Gastroesophageal sphincter (tissue), 4 donors: ENCODE measurements around the gene HNF1B. TPM values are rescaled to one million over a fixed set of nuclear protein-coding genes. Genes with fewer than 3 reads are reported as not detected.

Experiments
- ATAC-seq: fragments of 150-250 bp; one replicate; pipeline ENCODE4 v1.9.1; 2016; ENCODE audit warnings: mild to moderate bottlenecking, moderate library complexity
- H3K27ac ChIP-seq, 4 donors: fragments of 200-600 bp; sonication (generic) in 3 of 4; 1 replicate in 3 of 4; 2 replicates in 1 of 4; pipeline ENCODE4 v1.5.1; 2016 to 2019
- H3K27me3 ChIP-seq: fragments of 200-600 bp; sonication (generic); one replicate; pipeline ENCODE4 v1.5.1; 2019
- H3K36me3 ChIP-seq, 2 donors: fragments of 200-600 bp; sonication (generic); one replicate each; pipeline ENCODE4 v1.5.1; 2019; ENCODE audit warnings: control low read depth in 1 of 2
- H3K4me1 ChIP-seq, 3 donors: fragments of 200-600 bp; sonication (generic); 1 replicate in 2 of 3; 2 replicates in 1 of 3; pipeline ENCODE4 v1.5.1; 2016 to 2019; ENCODE audit warnings: control low read depth in 2 of 3
- H3K4me3 ChIP-seq, 2 donors: fragments of 200-600 bp; sonication (generic); one replicate each; pipeline ENCODE4 v1.5.1; 2019; ENCODE audit warnings: mild to moderate bottlenecking in 1 of 2, moderate library complexity in 1 of 2
- H3K9me3 ChIP-seq, 3 donors: fragments of 200-600 bp; sonication (generic); one replicate each; pipeline ENCODE4 v1.5.1; 2017 to 2019; ENCODE audit warnings: control low read depth in 2 of 3
- CTCF ChIP-seq, 4 experiments: fragments of 200-600 bp in 2 of 4; fragments of 450-650 bp in 2 of 4; sonication (generic) in 1 of 4; IDR thresholded peaks; one replicate each; pipeline ENCODE4 v1.5.1; 2017 to 2019; ENCODE audit warnings: antibody characterized with exemption in 4 of 4, mild to moderate bottlenecking in 2 of 4, moderate library complexity in 2 of 4
- EP300 ChIP-seq: sonication (generic); formaldehyde crosslinking; IDR thresholded peaks from one replicate; pipeline ENCODE4 v1.6.1; 2017; ENCODE audit warnings: antibody characterized with exemption, mild to moderate bottlenecking
- POLR2A ChIP-seq, 2 donors: fragments of 450-650 bp; IDR thresholded peaks; one replicate each; pipeline ENCODE4 v1.6.1; 2017; ENCODE audit warnings: antibody characterized with exemption in 2 of 2, mild to moderate bottlenecking in 2 of 2, moderate library complexity in 1 of 2
- POLR2AphosphoS5 ChIP-seq: sonication (generic); formaldehyde crosslinking; IDR thresholded peaks from one replicate; pipeline ENCODE4 v1.6.1; 2017; ENCODE audit warnings: antibody characterized with exemption
- WGBS, 2 donors: methylation state at CpG; one replicate each; pipeline ENCODE4 v1.1.5; 2018; ENCODE audit warnings: low coverage in 1 of 2; 5-methylcytosine and 5-hydroxymethylcytosine counted together
- total RNA-seq, 4 donors: library from RNA; depleted of rRNA; stranded (reverse); fragments of >200 nt; gene quantifications; one replicate each; pipeline ENCODE4 v1.1.0, GENCODE V29; 2016

HNF1B gene
- total RNA-seq, 4 donors from 2014 or later = not detected

- 55 to 57% methylated on average over 1 to 2 of the region's 2 CpGs for WGBS, 2 donors
- Histone ChIP-seq H3K4me1 (no peaks in the 10 kb centered on the region), H3K36me3 (no peaks in the 10 kb centered on the region), H3K27me3 (no peaks in the 10 kb centered on the region), H3K4me3 (no peak overlapping the region), H3K9me3 (no peaks in the 10 kb centered on the region), H3K27ac (no peak overlapping the region)
- no peak for ATAC-seq
- no peak for TF ChIP-seq CTCF (IDR thresholded peaks at IDR 0.05)
- TF ChIP-seq EP300 = no peak
- no peak for TF ChIP-seq POLR2A (IDR thresholded peaks at IDR 0.05)
- no peak for TF ChIP-seq POLR2AphosphoS5
These were observed 72.9 kb downstream of the HNF1B start for GRCh38 chr17:37671824-37672547.

GRCh38 chr17:37671028-37671823 lies 73.6 kb downstream of the HNF1B start:
- WGBS, 2 donors = 74 to 89% methylated on average over 3 to 5 of the region's 9 CpGs
- Histone ChIP-seq H3K9me3 (no peaks in the 10 kb centered on the region), H3K27me3 (no peaks in the 10 kb centered on the region), H3K4me1 (no peaks in the 10 kb centered on the region), H3K27ac (no peak overlapping the region), H3K36me3 (no peaks in the 10 kb centered on the region), H3K4me3 (no peak overlapping the region)
- TF ChIP-seq POLR2A (IDR thresholded peaks at IDR 0.05) = no peak
- no peak for TF ChIP-seq POLR2AphosphoS5
- TF ChIP-seq CTCF (IDR thresholded peaks at IDR 0.05) = no peak
- no peak for TF ChIP-seq EP300
- ATAC-seq = no peak

- no peaks in the 10 kb centered on the region for H3K4me1 ChIP-seq
- ATAC-seq = no peak
- H3K27me3 ChIP-seq = peaks cover 11% of the 10 kb centered on the region
- no peak overlapping the region for H3K27ac ChIP-seq
- WGBS, 2 donors = 69 to 74% methylated on average over 1 of the region's 1 CpG
- no peaks in the 10 kb centered on the region for H3K9me3 ChIP-seq
- no peak overlapping the region for H3K4me3 ChIP-seq
- no peak for TF ChIP-seq POLR2A (IDR thresholded peaks at IDR 0.05)
- no peak for TF ChIP-seq POLR2AphosphoS5
- no peak for TF ChIP-seq CTCF (IDR thresholded peaks at IDR 0.05)
- H3K36me3 ChIP-seq = no peaks in the 10 kb centered on the region
These were observed 77.8 kb downstream of the HNF1B start for GRCh38 chr17:37667039-37667438.

- Histone ChIP-seq H3K36me3 (no peaks in the 10 kb centered on the region), H3K27ac (no peak overlapping the region), H3K4me1 (no peaks in the 10 kb centered on the region), H3K4me3 (no peak overlapping the region), H3K27me3 (peaks cover 21% of the 10 kb centered on the region), H3K9me3 (no peaks in the 10 kb centered on the region)
- TF ChIP-seq CTCF (IDR thresholded peaks at IDR 0.05) (no peak), POLR2AphosphoS5 (no peak), POLR2A (IDR thresholded peaks at IDR 0.05) (no peak)
- no peak for ATAC-seq
- WGBS, 2 donors = 84 to 89% methylated on average over 3 of the region's 3 CpGs
These were observed 80.6 kb downstream of the HNF1B start for GRCh38 chr17:37664214-37664613.

GRCh38 chr17:37662353-37662752 lies 82.5 kb downstream of the HNF1B start:
- 38% methylated on average over 4 of the region's 4 CpGs; no CpG with 5 or more reads in 1 of the 2 donors for WGBS, 2 donors
- H3K9me3 ChIP-seq = no peaks in the 10 kb centered on the region
- H3K4me1 ChIP-seq = no peaks in the 10 kb centered on the region
- ATAC-seq = no peak
- no peak overlapping the region for H3K4me3 ChIP-seq
- no peak for TF ChIP-seq EP300
- no peak for TF ChIP-seq POLR2A (IDR thresholded peaks at IDR 0.05)
- TF ChIP-seq POLR2AphosphoS5 = no peak
- TF ChIP-seq CTCF (IDR thresholded peaks at IDR 0.05) = no peak
- H3K36me3 ChIP-seq = no peaks in the 10 kb centered on the region
- no peak overlapping the region for H3K27ac ChIP-seq
- H3K27me3 ChIP-seq = peaks cover 26% of the 10 kb centered on the region
